WTC11 (cell line): ENCODE results near the gene F2RL3. TPM values are rescaled to one million over a fixed set of nuclear protein-coding genes. Genes with fewer than 3 reads are reported as not detected.

Source experiments
- ATAC-seq: fragments of 200-7000 bp; cut with Tn5 transposase; 2 replicates; pipeline ENCODE4 v1.10.0; 2021; ENCODE audit warnings: mild to moderate bottlenecking, moderate library complexity
- CTCF ChIA-PET: fragments of 300-600 bp; sonication (Branson Sonifier 250); formaldehyde crosslinking; loops from one replicate; lab custom pipeline; 2021; ENCODE audit warnings: antibody characterized with exemption; lab: Charles Lee
- POLR2A ChIA-PET: fragments of 350-600 bp; sonication (Branson Sonifier 250); formaldehyde crosslinking; loops from one replicate; lab custom pipeline; 2021; ENCODE audit warnings: antibody characterized with exemption; lab: Charles Lee
- DNase-seq: peaks from one replicate; pipeline ENCODE4 v3.0.0; 2021; ENCODE audit warnings: low spot score
- H3K27ac Mint-ChIP-seq: 2 replicates; pipeline ENCODE4 v1.8.0; 2021; ENCODE audit warnings: mixed read lengths
- H3K27me3 Mint-ChIP-seq: 2 replicates; pipeline ENCODE4 v1.8.0; 2021; ENCODE audit warnings: low read depth, mild to moderate bottlenecking, moderate library complexity, mixed read lengths
- H3K36me3 Mint-ChIP-seq: 2 replicates; pipeline ENCODE4 v1.8.0; 2021; ENCODE audit warnings: mixed read lengths
- H3K4me1 Mint-ChIP-seq: 2 replicates; pipeline ENCODE4 v1.8.0; 2022; ENCODE audit warnings: mixed read lengths
- H3K4me3 Mint-ChIP-seq: 2 replicates; pipeline ENCODE4 v1.8.0; 2021; ENCODE audit warnings: mild to moderate bottlenecking, moderate library complexity, mixed read lengths
- H3K9me3 Mint-ChIP-seq: 2 replicates; pipeline ENCODE4 v1.8.0; 2021; ENCODE audit warnings: mixed read lengths
- AFF4 ChIP-seq: sonication (generic); formaldehyde crosslinking; IDR thresholded peaks from 2 replicates; pipeline ENCODE4 v1.8.1; 2023; ENCODE audit warnings: mild to moderate bottlenecking, missing genetic modification reagents, borderline replicate concordance
- ARID4B ChIP-seq: sonication (generic); formaldehyde crosslinking; IDR thresholded peaks from 2 replicates; pipeline ENCODE4 v1.8.0; 2023; ENCODE audit warnings: missing genetic modification reagents, mild to moderate bottlenecking, borderline replicate concordance
- CBFB ChIP-seq: sonication (generic); formaldehyde crosslinking; IDR thresholded peaks from 2 replicates; pipeline ENCODE4 v1.8.1; 2022; ENCODE audit warnings: mild to moderate bottlenecking, low read depth, missing genetic modification reagents
- CDX4 ChIP-seq: fragments of 250-450 bp; sonication (Bioruptor Pico); IDR thresholded peaks from 2 replicates; pipeline ENCODE4 v1.9.0; 2021; ENCODE audit warnings: moderate library complexity, mild to moderate bottlenecking, inconsistent platforms, borderline replicate concordance
- CTCF ChIP-seq: fragments of 200-600 bp; IDR thresholded peaks from 2 replicates; pipeline ENCODE4 v1.8.0; 2022; ENCODE audit warnings: antibody characterized with exemption
- E2F4 ChIP-seq: sonication (generic); formaldehyde crosslinking; IDR thresholded peaks from 2 replicates; pipeline ENCODE4 v1.8.1; 2022; ENCODE audit warnings: low read depth, mild to moderate bottlenecking, moderate library complexity, missing genetic modification reagents, borderline replicate concordance
- FOXP1 ChIP-seq: sonication (generic); formaldehyde crosslinking; IDR thresholded peaks from 2 replicates; pipeline ENCODE4 v1.8.0; 2022; ENCODE audit warnings: missing genetic modification reagents, mild to moderate bottlenecking, moderate library complexity, borderline replicate concordance
- GRHL2 ChIP-seq: fragments of 250-450 bp; sonication (Bioruptor Pico); IDR thresholded peaks from 2 replicates; pipeline ENCODE4 v1.8.0; 2022; ENCODE audit warnings: mild to moderate bottlenecking, moderate library complexity; ENCODE audit not compliant: insufficient replicate concordance, severe bottlenecking
- GTF2I ChIP-seq: fragments of 250-450 bp; sonication (Bioruptor Pico); conservative IDR thresholded peaks from 2 replicates; pipeline ENCODE4 v1.4.0; 2021; ENCODE audit warnings: mild to moderate bottlenecking
- HMGA2 ChIP-seq: fragments of 250-450 bp; sonication (Bioruptor Pico); IDR thresholded peaks from 2 replicates; pipeline ENCODE4 v1.4.0; 2021; ENCODE audit warnings: mild to moderate bottlenecking, moderate library complexity
- JAZF1 ChIP-seq: fragments of 250-450 bp; sonication (Bioruptor Pico); IDR thresholded peaks from 2 replicates; pipeline ENCODE4 v1.9.0; 2021; ENCODE audit warnings: moderate library complexity, mild to moderate bottlenecking, inconsistent platforms
- MAX ChIP-seq: sonication (generic); formaldehyde crosslinking; IDR thresholded peaks from 2 replicates; pipeline ENCODE4 v1.8.0; 2022; ENCODE audit warnings: mild to moderate bottlenecking, missing genetic modification reagents
- MYBL2 ChIP-seq: sonication (generic); formaldehyde crosslinking; IDR thresholded peaks from 2 replicates; pipeline ENCODE4 v1.8.1; 2023; ENCODE audit warnings: mild to moderate bottlenecking, moderate library complexity, missing genetic modification reagents
- NR2C2 ChIP-seq: sonication (generic); formaldehyde crosslinking; IDR thresholded peaks from 2 replicates; pipeline ENCODE4 v1.8.0; 2022; ENCODE audit warnings: mild to moderate bottlenecking, missing genetic modification reagents
- SOX15 ChIP-seq: fragments of 250-450 bp; sonication (Bioruptor Pico); IDR thresholded peaks from 2 replicates; pipeline ENCODE4 v1.9.0; 2021; ENCODE audit warnings: mild to moderate bottlenecking
- SP1 ChIP-seq: sonication (generic); formaldehyde crosslinking; conservative IDR thresholded peaks from 2 replicates; pipeline ENCODE4 v1.8.1; 2022; ENCODE audit warnings: missing genetic modification reagents
- TEAD4 ChIP-seq: sonication (generic); formaldehyde crosslinking; IDR thresholded peaks from 2 replicates; pipeline ENCODE4 v1.8.0; 2022; ENCODE audit warnings: mild to moderate bottlenecking, missing genetic modification reagents
- ZMAT4 ChIP-seq: fragments of 250-450 bp; sonication (Bioruptor Pico); IDR thresholded peaks from 2 replicates; pipeline ENCODE4 v1.9.0; 2021; ENCODE audit warnings: mild to moderate bottlenecking
- ZNF219 ChIP-seq: sonication (generic); formaldehyde crosslinking; IDR thresholded peaks from 2 replicates; pipeline ENCODE4 v1.8.0; 2023; ENCODE audit warnings: missing genetic modification reagents, mild to moderate bottlenecking, borderline replicate concordance
- ZNF232 ChIP-seq: sonication (generic); formaldehyde crosslinking; IDR thresholded peaks from 2 replicates; pipeline ENCODE4 v1.8.0; 2022; ENCODE audit warnings: mild to moderate bottlenecking, missing genetic modification reagents
- ZNF396 ChIP-seq: fragments of 250-450 bp; sonication (Bioruptor Pico); IDR thresholded peaks from 2 replicates; pipeline ENCODE4 v1.8.0; 2021; ENCODE audit warnings: mild to moderate bottlenecking, moderate library complexity, borderline replicate concordance
- ZSCAN18 ChIP-seq: fragments of 250-450 bp; sonication (Bioruptor Pico); IDR thresholded peaks from 2 replicates; pipeline ENCODE4 v2.1.2; 2022; ENCODE audit warnings: mild to moderate bottlenecking, moderate library complexity
- total RNA-seq: library from RNA; stranded (reverse); gene quantifications from 3 replicates; pipeline ENCODE4 v1.2.3, GENCODE V29; 2021

Gene F2RL3
- total RNA-seq, 1 experiment from 2014 or later = 0.11 TPM

- TF ChIP-seq ZMAT4 (CRISPR knock-in tag) = no peak
- no peak for TF ChIP-seq NR2C2
- TF ChIP-seq CBFB (CRISPR knock-in tag) = no peak
- TF ChIP-seq GTF2I = no peak
- no peak for TF ChIP-seq SP1 (CRISPR knock-in tag)
- no peak for TF ChIP-seq SOX15 (CRISPR knock-in tag)
- TF ChIP-seq JAZF1 (CRISPR knock-in tag) = no peak
- no peak for TF ChIP-seq GRHL2 (CRISPR knock-in tag)
- TF ChIP-seq ZNF396 (CRISPR knock-in tag) = no peak
- TF ChIP-seq FOXP1 = no peak
These were observed 15.2 kb upstream of the F2RL3 start (continued) for GRCh38 chr19:16873594-16873993.

- CTCF ChIA-PET = no interaction called here
- Mint-ChIP-seq H3K9me3 (peaks cover 8% of the 10 kb centered on the region), H3K4me3 (no peak overlapping the region)
- POLR2A ChIA-PET = no interaction called here
- TF ChIP-seq CDX4 (CRISPR knock-in tag) (no peak), CTCF (no peak), CBFB (CRISPR knock-in tag) (no peak), HMGA2 (CRISPR knock-in tag) (no peak), ZNF232 (CRISPR knock-in tag) (no peak), MYBL2 (CRISPR knock-in tag) (no peak), E2F4 (CRISPR knock-in tag) (no peak), ARID4B (no peak), TEAD4 (CRISPR knock-in tag) (no peak), ZSCAN18 (no peak), MAX (CRISPR knock-in tag) (no peak), AFF4 (CRISPR knock-in tag) (no peak), ZNF219 (no peak)
- TF ChIP-seq, all 79 proteins: peak for 0
- Mint-ChIP-seq H3K27ac (peak overlapping the region; percentile 100), H3K27me3 (no peaks in the 10 kb centered on the region; the same call in 1 of the 2 replicates), H3K36me3 (peaks cover 53% of the 10 kb centered on the region), H3K4me1 (no peaks in the 10 kb centered on the region)
- DNase-seq (no peak), ATAC-seq (no peak)
These were observed 14.4 kb upstream of the F2RL3 start for GRCh38 chr19:16874250-16874977.
